GM20000 (cell line): ENCODE data around the gene PCDHGB5.
A peak's percentile ranks its signal among the peaks of the same experiment; 100 is the strongest.
"Not testable (repeated sequence)": the region's sequence is repeated elsewhere in the genome, so short reads cannot be mapped to it uniquely, and the experiment has no call there.

ENCODE experiments used
- DNase-seq: peaks from one replicate; pipeline ENCODE4 v3.0.0; 2012; ENCODE audit warnings: low spot score
- CTCF ChIP-seq: IDR thresholded peaks from 2 replicates; pipeline ENCODE4 v1.5.1; 2012; ENCODE audit warnings: mild to moderate bottlenecking, control low read depth; ENCODE audit errors: extremely low read depth, missing control alignments

Gene PCDHGB5

GRCh38 chr5:141384471-141385267 lies 13.1 kb upstream of the PCDHGB5 start:
- no peak for DNase-seq
- no peak for TF ChIP-seq CTCF

GRCh38 chr5:141387557-141388311 lies 10.0 kb upstream of the PCDHGB5 start, which contains the start of gene PCDHGB4:
PCDHGB4 (plus strand) TSS chr5:141387698; CDS start chr5:141387885, 187 bp downstream.
- DNase-seq: not testable (repeated sequence)
- TF ChIP-seq CTCF: peak; percentile 47

GRCh38 chr5:141388661-141389060 lies 9.1 kb upstream of the PCDHGB5 start:
- DNase-seq: no peak
- TF ChIP-seq CTCF: no peak

- no peak for TF ChIP-seq CTCF
Observed at GRCh38 chr5:141389153-141390042, 8.3 kb upstream of the PCDHGB5 start.

GRCh38 chr5:141392429-141393198 lies 5.1 kb upstream of the PCDHGB5 start, which contains the start of gene PCDHGA8:
PCDHGA8 (plus strand) TSS chr5:141392633; CDS start chr5:141392814, 181 bp downstream.
- no peak for DNase-seq
- no peak for TF ChIP-seq CTCF

More at GRCh38 chr5:141389153-141390042, 8.3 kb upstream of the PCDHGB5 start:
- no peak for DNase-seq

- DNase-seq: no peak
- TF ChIP-seq CTCF: no peak
Observed at GRCh38 chr5:141393267-141393666, 4.5 kb upstream of the PCDHGB5 start.

- not testable (repeated sequence) for DNase-seq
Observed at GRCh38 chr5:141394401-141395187, 3.2 kb upstream of the PCDHGB5 start.
